Endometrial microvascular endothelial cells (primary cell): ENCODE data around the gene HOMER1. TPM values are rescaled to one million over a fixed set of nuclear protein-coding genes. Genes with fewer than 3 reads are reported as not detected.

Source experiments
- in situ Hi-C: cut with HindIII; loops from 2 replicates; pipeline ENCODE4 v1.10.0; 2017; ENCODE audit warnings: low sequenced_read_pairs, low pct_unique_long_range_greater_than_20kb; ENCODE audit errors: inconsistent ontology term
- total RNA-seq: library from RNA; depleted of rRNA; stranded (reverse); fragments of >200 nt; gene quantifications from one replicate; pipeline ENCODE4 v1.2.3, GENCODE V29; 2015; ENCODE audit errors: inconsistent ontology term

HOMER1 gene
- total RNA-seq, 1 donor from 2014 or later = 6.3 TPM

GRCh38 chr5:79493596-79494345 lies 20.2 kb downstream of the HOMER1 start:
- in situ Hi-C loops = no loop called here

GRCh38 chr5:79491690-79492317 lies 22.1 kb downstream of the HOMER1 start:
- in situ Hi-C loops = no loop called here

- in situ Hi-C loops = no loop called here
These were observed 23.5 kb downstream of the HOMER1 start for GRCh38 chr5:79490323-79490936.

- in situ Hi-C loops = no loop called here
These were observed 24.2 kb downstream of the HOMER1 start for GRCh38 chr5:79489773-79490172.

GRCh38 chr5:79488775-79489174 lies 25.2 kb downstream of the HOMER1 start:
- in situ Hi-C loops = no loop called here

GRCh38 chr5:79488058-79488457 lies 25.9 kb downstream of the HOMER1 start:
- in situ Hi-C loops = no loop called here

GRCh38 chr5:79487251-79487650 lies 26.7 kb downstream of the HOMER1 start:
- in situ Hi-C loops = no loop called here

- in situ Hi-C loops = no loop called here
These were observed 27.8 kb downstream of the HOMER1 start for GRCh38 chr5:79486116-79486515.

- in situ Hi-C loops = no loop called here
These were observed 29.2 kb downstream of the HOMER1 start for GRCh38 chr5:79484731-79485130.

- in situ Hi-C loops = no loop called here
These were observed 32.4 kb downstream of the HOMER1 start for GRCh38 chr5:79481574-79481973.

- in situ Hi-C loops = no loop called here
These were observed 32.9 kb downstream of the HOMER1 start for GRCh38 chr5:79480991-79481390.

GRCh38 chr5:79475152-79475466 lies 38.8 kb downstream of the HOMER1 start:
- in situ Hi-C loops = no loop called here

- in situ Hi-C loops = no loop called here
These were observed 39.4 kb downstream of the HOMER1 start for GRCh38 chr5:79474367-79475151.

GRCh38 chr5:79471556-79471955 lies 42.4 kb downstream of the HOMER1 start:
- in situ Hi-C loops = no loop called here

- in situ Hi-C loops = no loop called here
These were observed 49.1 kb downstream of the HOMER1 start for GRCh38 chr5:79464695-79465332.

GRCh38 chr5:79464278-79464677 lies 49.7 kb downstream of the HOMER1 start:
- in situ Hi-C loops = no loop called here

GRCh38 chr5:79459626-79460025 lies 54.3 kb downstream of the HOMER1 start:
- in situ Hi-C loops = no loop called here

GRCh38 chr5:79456890-79457583 lies 56.9 kb downstream of the HOMER1 start:
- in situ Hi-C loops = no loop called here

- in situ Hi-C loops = no loop called here
These were observed 57.5 kb downstream of the HOMER1 start for GRCh38 chr5:79456400-79456799.
